Adrenal gland (tissue), 12 donors: ENCODE data around the gene METTL4. TPM values are rescaled to one million over a fixed set of nuclear protein-coding genes. Genes with fewer than 3 reads are reported as not detected.

Experiments
- DNase-seq, 7 donors: peaks; one replicate each; pipeline ENCODE4 v3.0.0-alpha.2; 2019 to 2020
- H3K27ac ChIP-seq, 5 donors: fragments of 200-600 bp; sonication (generic) in 4 of 5; 1 replicate in 3 of 5; 2 replicates in 2 of 5; pipeline versions ENCODE4 v1.5.1 to v1.8.0; 2016 to 2020; ENCODE audit warnings: mild to moderate bottlenecking in 1 of 5
- H3K27me3 ChIP-seq: fragments of 200-600 bp; 2 replicates; pipeline ENCODE4 v1.8.0; 2021
- H3K36me3 ChIP-seq, 2 donors: fragments of 200-600 bp; replicated peaks in 1 of 2; 1 replicate in 1 of 2; 2 replicates in 1 of 2; pipeline versions ENCODE4 v1.5.1 to v1.8.0; 2018 to 2022
- H3K4me1 ChIP-seq, 2 donors: fragments of 200-600 bp; replicated peaks in 1 of 2; 1 replicate in 1 of 2; 2 replicates in 1 of 2; pipeline versions ENCODE4 v1.5.1 to v1.8.0; 2018 to 2021
- H3K4me3 ChIP-seq, 4 donors: fragments of 200-600 bp; sonication (generic) in 3 of 4; one replicate each; pipeline ENCODE4 v1.5.1; 2016 to 2018
- H3K9me3 ChIP-seq, 3 donors: fragments of 200-600 bp; sonication (generic) in 1 of 3; replicated peaks in 1 of 3; 1 replicate in 2 of 3; 2 replicates in 1 of 3; pipeline versions ENCODE4 v1.5.1 to v1.8.0; 2016 to 2021
- POLR2A ChIP-seq, 2 donors: fragments of 450-650 bp; IDR thresholded peaks; one replicate each; pipeline ENCODE4 v1.6.1; 2017; ENCODE audit warnings: antibody characterized with exemption in 2 of 2, mild to moderate bottlenecking in 2 of 2, moderate library complexity in 1 of 2
- WGBS, 4 donors: extraction: QIAGEN DNeasy Blood & Tissue Kit in 2 of 4; methylation state at CpG; one replicate each; pipeline versions ENCODE4 v1.1.5 to v1.1.7; 2013 to 2017; 5-methylcytosine and 5-hydroxymethylcytosine counted together
- intact Hi-C, 2 donors: fragments of 100-400 bp; cut with DNase I; formaldehyde crosslinking; loops; one replicate each; pipeline versions ENCODE4 v1.14.1 to v1.15.0; 2022 to 2023
- polyA plus RNA-seq, 3 donors: library from polyadenylated mRNA; stranded (reverse); fragments of 200-250 nt in 2 of 3; fragments of 350-450 nt in 1 of 3; fragmentation: Illumina TruSeq in 1 of 3; extraction: RNeasy Lipid Tissue Mini Kit (QIAGEN cat#74804) in 1 of 3; gene quantifications; one replicate each; pipeline ENCODE4 v1.2.3, GENCODE V29; 2013 to 2014
- total RNA-seq, 9 donors: library from RNA; depleted of rRNA in 4 of 9; stranded (reverse); fragments of >200 nt in 4 of 9; fragments of 120-200 nt in 1 of 9; fragmentation: NEBNext Ultra II Directional in 1 of 9; extraction: Animal tissue kit (Norgen Biotek cat#: 25700) in 1 of 9; gene quantifications; one replicate each; pipeline versions ENCODE4 v1.1.0 to v1.2.4, GENCODE V29; 2013 to 2023
- TF ChIP-seq, protein P1 (sequence below), 6 experiments: fragments of 450-650 bp in 4 of 6; fragments of 200-600 bp in 2 of 6; sonication (generic) in 1 of 6; IDR thresholded peaks; 1 replicate in 5 of 6; 2 replicates in 1 of 6; pipeline versions ENCODE4 v1.5.1 to v1.8.0; 2016 to 2021; ENCODE audit warnings: antibody characterized with exemption in 6 of 6, mild to moderate bottlenecking in 2 of 6, moderate library complexity in 1 of 6
- donor health status: healthy with polysubstance abuse.
- donor health status: Bipolar disorder and iron deficiency.
- donor health status: DM: yes; HTN: yes; CAD: no.
- donor health status: DM: no; HTN: no; CAD: no.
- donor health status: DM: no; HTN: no; CAD: no.
- donor health status: DM: yes; HTN: yes; CAD: no.

METTL4 gene
- total and polyA plus RNA-seq, 12 donors, result 1.3 to 8.7 (median 5.7) TPM

- 57 to 71% (median 64%) methylated on average over 1 of the region's 1 CpG for WGBS, 4 donors
- Histone ChIP-seq H3K4me3 (no peak overlapping the region), H3K4me1 (no peaks in the 10 kb centered on the region), H3K27me3 (no peaks in the 10 kb centered on the region), H3K27ac (no peak overlapping the region), H3K36me3 (no peaks in the 10 kb centered on the region), H3K9me3 (no peaks in the 10 kb centered on the region)
- TF ChIP-seq, protein P1, sequence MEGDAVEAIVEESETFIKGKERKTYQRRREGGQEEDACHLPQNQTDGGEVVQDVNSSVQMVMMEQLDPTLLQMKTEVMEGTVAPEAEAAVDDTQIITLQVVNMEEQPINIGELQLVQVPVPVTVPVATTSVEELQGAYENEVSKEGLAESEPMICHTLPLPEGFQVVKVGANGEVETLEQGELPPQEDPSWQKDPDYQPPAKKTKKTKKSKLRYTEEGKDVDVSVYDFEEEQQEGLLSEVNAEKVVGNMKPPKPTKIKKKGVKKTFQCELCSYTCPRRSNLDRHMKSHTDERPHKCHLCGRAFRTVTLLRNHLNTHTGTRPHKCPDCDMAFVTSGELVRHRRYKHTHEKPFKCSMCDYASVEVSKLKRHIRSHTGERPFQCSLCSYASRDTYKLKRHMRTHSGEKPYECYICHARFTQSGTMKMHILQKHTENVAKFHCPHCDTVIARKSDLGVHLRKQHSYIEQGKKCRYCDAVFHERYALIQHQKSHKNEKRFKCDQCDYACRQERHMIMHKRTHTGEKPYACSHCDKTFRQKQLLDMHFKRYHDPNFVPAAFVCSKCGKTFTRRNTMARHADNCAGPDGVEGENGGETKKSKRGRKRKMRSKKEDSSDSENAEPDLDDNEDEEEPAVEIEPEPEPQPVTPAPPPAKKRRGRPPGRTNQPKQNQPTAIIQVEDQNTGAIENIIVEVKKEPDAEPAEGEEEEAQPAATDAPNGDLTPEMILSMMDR (IDR thresholded peaks at IDR 0.05), result no peak
- no peak for TF ChIP-seq POLR2A (IDR thresholded peaks at IDR 0.05)
- DNase-seq, result no peak
- intact Hi-C loops, result loop anchor here in 1 of 2 donors (10.0 kb wide), 1 partner anchor 434 kb away; no protein-coding TSS in a partner anchor
Observed at GRCh38 chr18:2538844-2539243, 32.5 kb downstream of the METTL4 start.

- TF ChIP-seq, protein P1 (IDR thresholded peaks at IDR 0.05), result no peak
- TF ChIP-seq POLR2A (IDR thresholded peaks at IDR 0.05), result no peak
- intact Hi-C loops, result loop anchor here in 1 of 2 donors (10.0 kb wide), 1 partner anchor 433 kb away; no protein-coding TSS in a partner anchor
- Histone ChIP-seq H3K9me3 (no peaks in the 10 kb centered on the region), H3K27me3 (no peaks in the 10 kb centered on the region), H3K36me3 (no peaks in the 10 kb centered on the region), H3K27ac (no peak overlapping the region), H3K4me3 (no peak overlapping the region), H3K4me1 (no peaks in the 10 kb centered on the region)
- 83 to 94% (median 91%) methylated on average over 1 of the region's 1 CpG for WGBS, 4 donors
- no peak for DNase-seq
Observed at GRCh38 chr18:2538236-2538635, 33.1 kb downstream of the METTL4 start.

- intact Hi-C loops, result loop anchor here in 1 of 2 donors (10.0 kb wide), 1 partner anchor 432 kb away; no protein-coding TSS in a partner anchor
- H3K27ac ChIP-seq, result no peak overlapping the region
- H3K9me3 ChIP-seq, result no peaks in the 10 kb centered on the region
- H3K27me3 ChIP-seq, result no peaks in the 10 kb centered on the region
- no peaks in the 10 kb centered on the region for H3K4me1 ChIP-seq
- no peak for DNase-seq
- 54 to 61% (median 59%) methylated on average over 3 of the region's 3 CpGs for WGBS, 4 donors
- H3K36me3 ChIP-seq, result no peaks in the 10 kb centered on the region
- TF ChIP-seq POLR2A (IDR thresholded peaks at IDR 0.05), result no peak
- TF ChIP-seq, protein P1 (IDR thresholded peaks at IDR 0.05), result no peak
- no peak overlapping the region for H3K4me3 ChIP-seq
Observed at GRCh38 chr18:2537296-2537695, 34.0 kb downstream of the METTL4 start.

- no peak for DNase-seq
- intact Hi-C loops, result loop anchor here in 1 of 2 donors (10.0 kb wide), 1 partner anchor 432 kb away; no protein-coding TSS in a partner anchor
- WGBS, 4 donors, result 75 to 85% (median 79%) methylated on average over 4 of the region's 4 CpGs
- Histone ChIP-seq H3K9me3 (no peaks in the 10 kb centered on the region), H3K4me3 (no peak overlapping the region), H3K4me1 (no peaks in the 10 kb centered on the region), H3K27ac (no peak overlapping the region), H3K27me3 (no peaks in the 10 kb centered on the region), H3K36me3 (no peaks in the 10 kb centered on the region)
- TF ChIP-seq, protein P1 (IDR thresholded peaks at IDR 0.05), result no peak
- TF ChIP-seq POLR2A (IDR thresholded peaks at IDR 0.05), result no peak
Observed at GRCh38 chr18:2536493-2536892, 34.8 kb downstream of the METTL4 start.
